OCI-LY1 (cell line): ENCODE results near the gene SCN1B.

Experiments used
- H2AFZ ChIP-seq: fragments of 200-600 bp; sonication (generic), shearing (Covaris generic); 2 replicates; pipeline ENCODE4 v1.6.0; 2014; ENCODE audit warnings: antibody characterized with exemption, mild to moderate bottlenecking, low read length
- H3F3A ChIP-seq: fragments of 200-600 bp; sonication (generic), shearing (Covaris generic); 2 replicates; pipeline ENCODE4 v1.6.0; 2014; ENCODE audit warnings: mild to moderate bottlenecking, antibody characterized with exemption, low read length, moderate library complexity; ENCODE audit not compliant: insufficient read depth
- H3K27ac ChIP-seq: fragments of 200-600 bp; sonication (generic); 2 replicates; pipeline ENCODE4 v1.5.1; 2014; ENCODE audit warnings: low read length, mixed run types, mild to moderate bottlenecking, low read depth; ENCODE audit not compliant: poor library complexity, severe bottlenecking
- H3K27me3 ChIP-seq: fragments of 200-600 bp; sonication (generic); 2 replicates; pipeline ENCODE4 v1.6.0; 2014; ENCODE audit warnings: antibody characterized with exemption, mild to moderate bottlenecking, low read length, moderate library complexity; ENCODE audit not compliant: insufficient read depth
- H3K36me3 ChIP-seq: fragments of 200-600 bp; sonication (generic); 2 replicates; pipeline ENCODE4 v1.6.1; 2014; ENCODE audit warnings: mild to moderate bottlenecking, antibody characterized with exemption, low read length, moderate library complexity, mixed read lengths; ENCODE audit not compliant: insufficient read depth
- H3K4me1 ChIP-seq: fragments of 200-600 bp; sonication (generic); 2 replicates; pipeline ENCODE4 v1.5.1; 2014; ENCODE audit warnings: mild to moderate bottlenecking, low read length, moderate library complexity; ENCODE audit not compliant: insufficient read depth, severe bottlenecking
- H3K4me2 ChIP-seq: fragments of 200-600 bp; sonication (generic), shearing (Covaris generic); 2 replicates; pipeline ENCODE4 v1.6.1; 2014; ENCODE audit warnings: low read length
- H3K4me3 ChIP-seq: fragments of 200-600 bp; sonication (generic); 2 replicates; pipeline ENCODE4 v1.5.1; 2014; ENCODE audit warnings: low read length, low read depth, mild to moderate bottlenecking, mixed read lengths; ENCODE audit not compliant: poor library complexity, severe bottlenecking
- H3K79me2 ChIP-seq: fragments of 200-600 bp; shearing (Covaris generic); 2 replicates; pipeline ENCODE4 v1.6.1; 2016; ENCODE audit warnings: mixed run types, low read length, mixed read lengths; ENCODE audit not compliant: insufficient read depth
- H3K9ac ChIP-seq: fragments of 200-600 bp; sonication (generic), shearing (Covaris generic); 2 replicates; pipeline ENCODE4 v1.6.1; 2014; ENCODE audit warnings: mild to moderate bottlenecking, low read length, mixed read lengths
- H3K9me2 ChIP-seq: fragments of 200-600 bp; sonication (generic), shearing (Covaris generic); 2 replicates; pipeline ENCODE4 v1.6.1; 2014; ENCODE audit warnings: low read depth, mild to moderate bottlenecking, low read length, mixed read lengths
- H3K9me3 ChIP-seq: fragments of 200-600 bp; shearing (Covaris generic); 2 replicates; pipeline ENCODE4 v1.6.1; 2014; ENCODE audit warnings: low read length, mixed read lengths
- H4K20me1 ChIP-seq: fragments of 200-600 bp; sonication (generic), shearing (Covaris generic); 2 replicates; pipeline ENCODE4 v1.6.0; 2016; ENCODE audit warnings: mild to moderate bottlenecking, low read length; ENCODE audit not compliant: insufficient read depth
- CTCF ChIP-seq: fragments of 200-600 bp; sonication (generic), shearing (Covaris generic); IDR thresholded peaks from 2 replicates; pipeline ENCODE4 v1.5.1; 2017; ENCODE audit warnings: mild to moderate bottlenecking, antibody characterized with exemption, low read length, moderate library complexity, mixed read lengths
- EZH2 ChIP-seq: fragments of 200-600 bp; sonication (generic), shearing (Covaris generic); IDR thresholded peaks from 2 replicates; pipeline ENCODE4 v1.8.0; 2017; ENCODE audit warnings: borderline replicate concordance, mixed run types, mild to moderate bottlenecking, antibody characterized with exemption, low read length, moderate library complexity, mixed read lengths

SCN1B gene

DNA sequence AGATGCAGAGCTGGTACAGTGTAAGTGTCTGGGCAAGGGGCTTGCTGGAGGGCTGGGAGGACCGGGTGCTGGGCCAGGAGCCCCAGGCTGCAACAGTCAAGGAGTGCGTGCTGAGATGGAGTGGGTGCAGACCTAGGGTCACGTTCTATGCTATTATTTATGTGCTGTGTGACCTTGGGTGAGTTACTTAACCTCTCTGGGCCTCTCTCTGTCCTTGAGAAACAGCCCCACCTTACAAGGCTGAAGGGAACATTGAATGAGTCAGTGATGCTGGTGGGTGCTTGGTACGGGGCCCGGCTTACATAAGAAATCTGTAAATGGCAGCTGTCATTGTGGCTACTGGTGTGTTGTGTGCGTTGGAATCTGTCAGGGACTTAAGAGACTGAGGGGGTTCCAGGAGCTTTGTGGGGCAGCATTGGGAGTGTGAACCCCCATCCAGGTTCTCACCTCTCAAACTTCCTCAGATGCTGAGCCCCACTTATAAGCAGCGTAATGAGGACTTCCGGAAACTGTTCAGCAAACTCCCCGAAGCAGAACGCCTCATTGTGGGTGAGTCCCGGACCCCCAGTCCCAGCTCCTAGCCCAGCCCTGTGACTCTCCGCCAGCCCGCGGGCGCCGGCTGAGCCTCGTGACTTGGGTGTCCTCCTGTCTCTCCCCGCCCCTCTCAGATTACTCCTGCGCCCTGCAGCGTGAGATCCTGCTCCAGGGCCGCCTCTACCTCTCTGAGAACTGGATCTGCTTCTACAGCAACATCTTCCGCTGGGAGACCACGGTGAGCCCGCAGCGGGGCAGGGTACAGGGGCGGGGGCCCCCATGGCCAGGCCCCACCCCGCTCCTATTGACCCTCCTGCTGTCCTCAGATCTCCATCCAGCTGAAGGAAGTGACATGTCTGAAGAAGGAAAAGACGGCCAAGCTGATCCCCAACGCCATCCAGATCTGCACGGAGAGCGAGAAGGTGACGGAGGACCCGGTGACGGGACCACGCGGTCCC is 20.6 kb upstream of the SCN1B start:
- Histone ChIP-seq H3K79me2 (no peaks in the 10 kb centered on the region), H2AFZ (no peak overlapping the region), H3K27ac (no peak overlapping the region), H3K4me2 (no peak overlapping the region), H3K36me3 (peaks cover 79% of the 10 kb centered on the region), H4K20me1 (no peaks in the 10 kb centered on the region), H3K4me1 (peaks cover 8% of the 10 kb centered on the region), H3K4me3 (no peak overlapping the region), H3K27me3 (no peaks in the 10 kb centered on the region), H3K9ac (no peak overlapping the region), H3K9me3 (no peaks in the 10 kb centered on the region), H3F3A (no peaks in the 10 kb centered on the region), H3K9me2 (no peaks in the 10 kb centered on the region)
- TF ChIP-seq CTCF (no peak), EZH2 (no peak)

DNA sequence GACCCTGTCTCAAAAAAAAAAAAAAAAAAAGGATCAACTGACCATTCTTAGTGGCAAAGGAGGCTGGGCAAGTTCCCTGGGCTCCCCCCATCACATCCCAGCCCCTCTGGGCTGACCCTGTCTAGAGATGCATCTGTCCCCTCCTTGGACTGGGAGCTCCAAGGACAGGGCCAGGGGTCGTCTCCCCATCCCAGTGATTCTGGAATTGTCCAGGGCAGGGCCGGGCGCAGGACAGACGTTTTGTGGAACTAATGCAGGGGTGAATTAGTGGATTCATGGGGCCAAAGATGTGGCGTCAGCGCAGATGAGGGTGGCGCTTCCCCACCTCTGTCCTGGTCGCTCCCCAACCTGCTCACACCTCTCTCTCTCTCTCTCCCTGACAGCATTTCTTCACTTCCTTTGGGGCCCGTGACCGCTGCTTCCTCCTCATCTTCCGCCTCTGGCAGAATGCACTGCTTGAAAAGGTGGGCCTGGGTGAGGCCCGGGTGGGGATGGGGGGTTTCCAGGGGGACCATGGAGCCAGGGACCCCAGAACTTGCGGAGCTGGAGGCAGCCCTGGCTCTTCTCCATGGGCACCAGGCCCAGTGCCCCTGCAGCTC is 19.1 kb upstream of the SCN1B start:
- Histone ChIP-seq H3K4me1 (peaks cover 8% of the 10 kb centered on the region), H3K36me3 (peaks cover 82% of the 10 kb centered on the region), H3K79me2 (no peaks in the 10 kb centered on the region), H4K20me1 (no peaks in the 10 kb centered on the region), H3K9me3 (no peaks in the 10 kb centered on the region), H3K9me2 (no peaks in the 10 kb centered on the region), H3F3A (no peaks in the 10 kb centered on the region), H2AFZ (no peak overlapping the region), H3K27me3 (no peaks in the 10 kb centered on the region), H3K4me2 (no peak overlapping the region), H3K27ac (no peak overlapping the region), H3K4me3 (no peak overlapping the region), H3K9ac (no peak overlapping the region)
- TF ChIP-seq CTCF (no peak), EZH2 (no peak)

- H3K79me2 ChIP-seq: no peaks in the 10 kb centered on the region
- H3K27me3 ChIP-seq: no peaks in the 10 kb centered on the region
- peaks cover 81% of the 10 kb centered on the region for H3K36me3 ChIP-seq
- H3K4me1 ChIP-seq: peaks cover 8% of the 10 kb centered on the region
- H3K9me3 ChIP-seq: no peaks in the 10 kb centered on the region
- H2AFZ ChIP-seq: no peak overlapping the region
- H3K27ac ChIP-seq: no peak overlapping the region
- no peak overlapping the region for H3K4me2 ChIP-seq
- TF ChIP-seq EZH2: no peak
- TF ChIP-seq CTCF: no peak
- no peak overlapping the region for H3K9ac ChIP-seq
- H4K20me1 ChIP-seq: no peaks in the 10 kb centered on the region
- H3K9me2 ChIP-seq: no peaks in the 10 kb centered on the region
- H3F3A ChIP-seq: no peaks in the 10 kb centered on the region
- H3K4me3 ChIP-seq: no peak overlapping the region
These were observed 18.3 kb upstream of the SCN1B start for GRCh38 chr19:35011737-35012682.
